Measurements from ENCODE around the gene ENTPD6.

Gene ENTPD6

GRCh38 chr20:25209400-25209799 lies 13.9 kb downstream of the ENTPD6 start:
- DNase-seq (ENCODE audit: low spot score), result no peak

- no peak for DNase-seq (ENCODE audit: low spot score)
Measured at GRCh38 chr20:25209911-25210310, 14.4 kb downstream of the ENTPD6 start.

GRCh38 chr20:25211273-25211672 lies 15.8 kb downstream of the ENTPD6 start:
- no peak for DNase-seq (ENCODE audit: low spot score)

DNA sequence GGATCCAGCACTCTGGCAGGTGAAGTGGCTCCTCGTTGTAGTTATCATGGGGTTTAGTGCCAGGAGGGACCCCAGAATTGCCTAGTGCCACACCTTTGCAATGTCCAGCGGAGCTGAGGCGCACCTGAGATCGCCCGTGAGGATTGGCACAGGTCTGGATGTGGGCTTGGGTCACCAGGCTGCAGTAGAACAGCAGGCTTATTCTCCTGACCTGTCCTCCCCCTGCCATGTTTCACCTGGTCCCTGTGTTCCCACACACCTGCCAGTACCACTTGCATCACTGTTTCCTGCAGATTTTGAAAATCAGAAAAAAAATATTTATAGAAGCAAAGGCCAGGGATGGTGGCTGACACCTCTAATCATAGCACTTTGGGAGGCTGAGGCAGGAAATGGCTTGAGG lies 16.7 kb downstream of the ENTPD6 start:
- no peak for DNase-seq (ENCODE audit: low spot score)

GRCh38 chr20:25213566-25214425 lies 18.3 kb downstream of the ENTPD6 start:
- DNase-seq (ENCODE audit: low spot score), result no peak

DNA sequence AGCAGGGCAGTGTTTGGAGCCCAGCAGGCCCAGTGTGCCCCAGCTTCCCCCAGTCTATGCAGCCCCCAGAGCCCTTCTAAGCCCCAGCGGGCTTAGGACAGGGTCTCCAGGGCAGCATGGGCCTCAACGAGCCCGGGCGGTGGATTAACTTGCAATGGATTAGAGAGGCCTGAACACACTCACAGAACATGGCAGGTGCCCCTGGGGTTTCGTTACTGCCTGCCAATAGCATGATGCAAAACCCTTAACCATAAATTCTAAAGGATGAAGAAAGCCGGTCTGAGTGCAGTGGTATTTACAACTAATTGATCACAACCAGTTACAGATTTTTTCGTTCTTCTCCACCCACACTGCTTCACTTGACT lies 18.9 kb downstream of the ENTPD6 start:
- DNase-seq (ENCODE audit: low spot score), result no peak

- no peak for DNase-seq (ENCODE audit: low spot score)
Measured at GRCh38 chr20:25214819-25215218, 19.3 kb downstream of the ENTPD6 start.

DNA sequence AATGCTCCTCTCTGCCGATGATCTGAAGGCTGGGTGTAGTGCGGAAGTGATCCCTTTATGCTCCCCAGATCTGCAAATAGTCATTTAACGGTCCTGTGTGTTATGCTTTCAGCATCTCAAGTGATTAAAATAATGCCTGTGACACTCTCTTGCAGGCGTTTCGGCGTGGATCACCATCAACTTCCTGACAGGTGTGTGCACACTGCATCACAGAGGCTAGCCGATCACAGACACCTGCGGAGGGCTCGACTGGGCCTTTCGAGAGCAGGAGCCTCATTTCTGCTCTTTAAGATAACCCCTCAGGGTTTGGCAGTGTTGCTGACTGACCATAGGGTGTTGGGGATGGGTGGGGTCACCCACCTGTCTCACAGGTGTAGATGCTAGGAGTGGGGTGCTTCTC lies 20.0 kb downstream of the ENTPD6 start:
- DNase-seq (ENCODE audit: low spot score), result no peak

- no peak for DNase-seq (ENCODE audit: low spot score)
Measured at GRCh38 chr20:25216199-25216945, 20.9 kb downstream of the ENTPD6 start.

DNA sequence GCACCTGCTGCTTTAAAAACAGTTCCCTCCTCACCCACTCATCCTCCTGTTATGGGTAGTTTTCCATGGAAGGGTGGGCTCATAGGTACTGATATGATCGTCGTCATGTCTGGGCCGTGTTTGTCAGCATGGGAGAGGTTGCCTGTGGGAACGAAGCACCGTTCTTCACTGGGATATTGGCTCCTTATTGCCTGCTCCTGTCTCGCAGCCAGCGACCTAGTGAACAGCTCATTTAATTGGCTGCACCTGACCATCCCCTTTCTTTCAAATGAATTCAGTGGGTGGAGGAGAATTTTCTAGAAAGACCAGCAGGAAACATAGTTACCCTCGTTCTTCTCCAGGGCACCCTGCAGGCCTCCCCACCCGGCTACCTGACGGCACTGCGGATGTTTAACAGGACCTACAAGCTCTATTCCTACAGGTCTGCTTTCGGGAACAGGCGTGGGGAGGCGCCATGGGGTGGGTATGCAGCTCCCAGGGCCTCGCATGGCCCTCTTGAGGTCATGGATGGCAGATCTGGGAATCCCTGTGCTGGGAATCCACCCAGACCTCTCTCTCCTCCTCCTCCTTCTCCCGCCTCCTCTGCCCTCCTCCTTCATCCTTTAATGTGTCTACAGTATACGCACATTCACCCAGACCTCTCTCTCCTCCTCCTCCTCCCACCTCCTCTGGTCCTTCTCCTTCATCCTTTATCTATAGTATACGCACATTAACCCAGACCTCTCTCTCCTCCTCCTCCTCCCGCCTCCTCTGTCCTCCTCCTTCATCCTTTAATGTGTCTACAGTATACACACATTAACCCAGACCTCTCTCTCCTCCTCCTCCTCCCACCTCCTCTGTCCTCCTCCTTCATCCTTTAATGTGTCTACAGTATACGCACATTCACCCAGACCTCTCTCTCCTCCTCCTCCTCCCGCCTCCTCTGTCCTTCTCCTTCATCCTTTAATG lies 21.9 kb downstream of the ENTPD6 start:
- no peak for DNase-seq (ENCODE audit: low spot score)

DNA sequence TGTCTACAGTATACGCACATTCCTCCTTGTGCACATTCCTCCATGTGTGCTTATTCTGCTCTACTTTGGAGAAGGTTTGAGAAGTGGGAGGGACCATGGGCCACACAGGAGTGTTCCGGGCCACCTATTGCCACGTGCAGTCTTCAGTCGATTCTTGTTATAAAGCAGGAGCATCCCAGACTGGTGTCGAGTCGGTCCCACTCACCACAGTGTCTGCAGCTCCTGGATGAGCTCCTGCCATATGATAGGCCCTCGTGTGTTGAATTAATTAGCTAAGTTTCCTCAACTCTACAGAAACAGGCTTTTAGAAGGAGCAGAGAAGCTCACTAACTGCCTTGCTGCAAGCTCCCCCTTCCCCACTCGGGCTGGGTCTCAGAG lies 22.6 kb downstream of the ENTPD6 start:
- DNase-seq (ENCODE audit: low spot score), result no peak

DNA sequence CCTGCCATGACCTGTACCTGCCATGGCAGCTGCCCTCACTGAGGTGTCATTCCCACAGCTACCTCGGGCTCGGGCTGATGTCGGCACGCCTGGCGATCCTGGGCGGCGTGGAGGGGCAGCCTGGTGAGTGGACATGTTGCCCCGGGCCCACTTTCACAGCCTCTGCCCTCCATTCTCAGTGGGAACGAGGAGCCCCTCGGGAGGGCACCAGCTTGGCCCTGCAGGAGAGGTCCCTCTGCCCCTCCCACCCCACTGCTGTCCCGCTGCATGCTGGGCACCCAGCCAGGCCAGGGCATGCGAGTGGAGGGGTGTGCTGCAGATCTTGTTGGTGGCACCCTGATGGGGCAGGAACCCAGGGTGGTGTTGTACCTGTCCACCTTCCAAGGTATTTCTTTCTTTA lies 23.0 kb downstream of the ENTPD6 start:
- no peak for DNase-seq (ENCODE audit: low spot score)

- DNase-seq (ENCODE audit: low spot score), result no peak
Measured at GRCh38 chr20:25219365-25219764, 23.9 kb downstream of the ENTPD6 start.

GRCh38 chr20:25220021-25220730 lies 24.7 kb downstream of the ENTPD6 start:
- DNase-seq (ENCODE audit: low spot score), result no peak

- no peak for DNase-seq (ENCODE audit: low spot score)
Measured at GRCh38 chr20:25220810-25221591, 25.5 kb downstream of the ENTPD6 start.

- no peak for DNase-seq (ENCODE audit: low spot score)
Measured at GRCh38 chr20:25221592-25222460, 26.3 kb downstream of the ENTPD6 start.

DNA sequence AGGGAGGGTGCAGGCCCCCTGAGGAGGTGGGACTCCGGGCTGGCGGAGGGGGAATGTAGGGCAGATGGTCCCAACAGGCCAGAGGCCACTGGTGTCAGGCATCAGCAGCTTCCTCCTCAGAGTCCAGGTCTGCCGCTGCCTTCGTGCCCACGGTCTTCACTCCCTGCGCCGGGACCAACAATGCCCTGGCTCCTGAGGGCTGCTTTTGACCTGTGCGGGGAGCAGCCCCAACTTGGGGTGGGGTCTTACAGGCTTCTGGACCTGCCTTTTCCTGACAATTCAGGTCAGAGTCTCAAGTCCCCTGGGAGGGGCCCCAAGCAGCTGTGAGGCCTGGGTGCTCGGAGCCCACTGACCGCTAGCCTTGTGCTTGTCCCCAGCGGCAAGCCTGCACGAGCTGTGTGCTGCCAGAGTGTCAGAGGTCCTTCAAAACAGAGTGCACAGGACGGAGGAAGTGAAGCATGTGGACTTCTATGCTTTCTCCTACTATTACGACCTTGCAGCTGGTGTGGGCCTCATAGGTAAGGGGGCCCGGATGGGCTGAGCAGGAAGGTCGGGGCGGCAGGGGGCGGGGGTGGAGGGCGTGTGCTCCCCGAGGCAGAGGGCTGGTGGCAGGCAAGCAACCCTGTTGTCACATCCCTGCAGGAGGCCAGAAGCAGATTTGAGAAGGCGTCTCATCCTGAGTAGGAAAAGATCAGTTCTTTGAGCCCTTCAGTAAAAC lies 27.1 kb downstream of the ENTPD6 start:
- DNase-seq (ENCODE audit: low spot score), result no peak

GRCh38 chr20:25223179-25223661 lies 27.7 kb downstream of the ENTPD6 start:
- DNase-seq (ENCODE audit: low spot score), result no peak

Measured in hematopoietic multipotent progenitor cell treated with erythropoietin and hydrocortisone succinate and interleukin-3 and kit ligand, for 15 days (in vitro differentiated cells).